Measurements from ENCODE around the gene CYBA. TPM values are rescaled to one million over a fixed set of nuclear protein-coding genes. Genes with fewer than 3 reads are reported as not detected.
A peak's percentile ranks its signal among the peaks of the same experiment; 100 is the strongest.

Gene CYBA
- total RNA-seq, 2 donors from 2014 or later, result 188 to 220 TPM

DNA sequence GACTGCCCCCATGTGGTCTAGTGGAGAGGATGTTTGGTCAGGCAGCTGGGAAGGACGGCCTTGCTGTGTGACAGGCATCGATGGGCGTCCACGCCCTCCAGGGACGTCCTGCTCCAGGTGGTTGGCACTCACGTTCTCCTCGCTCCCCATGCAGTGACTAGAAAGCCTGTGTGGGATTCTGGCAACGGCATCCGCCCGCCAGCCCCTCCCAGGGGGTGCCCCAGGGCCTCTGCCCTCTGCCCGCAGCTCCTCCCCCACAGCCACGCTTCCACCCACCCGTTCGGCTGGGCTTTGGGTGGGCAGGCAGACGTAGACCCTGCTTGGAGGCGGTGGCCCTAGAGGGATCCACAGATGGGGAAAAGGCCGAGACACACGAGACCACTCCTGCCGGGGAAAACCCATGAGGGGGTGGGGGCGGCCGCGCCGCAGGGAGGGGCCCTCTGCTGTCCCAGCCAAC, 17.1 kb downstream of the CYBA start:
- Histone ChIP-seq H3K27me3 (ENCODE audit: control insufficient read depth, insufficient read depth, low read length, poor library complexity, severe bottlenecking) (peaks cover 14% of the 10 kb centered on the region), H3K36me3 (ENCODE audit: control insufficient read depth, insufficient read depth, low read length) (peaks cover 17% of the 10 kb centered on the region), H3K27ac (ENCODE audit: low read depth, low read length) (no peak overlapping the region), H3K4me3 (ENCODE audit: low read length) (no peak overlapping the region), H3K9me3 (ENCODE audit: control insufficient read depth, low read length) (no peaks in the 10 kb centered on the region), H3K4me1 (ENCODE audit: control insufficient read depth, insufficient read depth, low read length) (no peaks in the 10 kb centered on the region), H3K9ac (ENCODE audit: extremely low read depth, low read length, poor library complexity, severe bottlenecking) (no peak overlapping the region)
- H3K27me3 Mint-ChIP-seq (ENCODE audit: insufficient read depth), result peaks cover 20% of the 10 kb centered on the region
- WGBS, 2 experiments (ENCODE audit: insufficient coverage in 1 of 2, insufficient read length in 1 of 2), result 55 to 64% methylated on average over 12 to 23 of the region's 23 CpGs
- DNase-seq, result peak; percentile 90
- peaks cover 21% of the 10 kb centered on the region for H3K36me3 Mint-ChIP-seq (ENCODE audit: low read depth)
- H3K9me3 Mint-ChIP-seq, result no peaks in the 10 kb centered on the region
- no peaks in the 10 kb centered on the region for H3K4me1 Mint-ChIP-seq
- no peak overlapping the region for H3K27ac Mint-ChIP-seq
- peak overlapping the region; percentile 50 for H3K4me3 Mint-ChIP-seq
- TF ChIP-seq, protein P1, sequence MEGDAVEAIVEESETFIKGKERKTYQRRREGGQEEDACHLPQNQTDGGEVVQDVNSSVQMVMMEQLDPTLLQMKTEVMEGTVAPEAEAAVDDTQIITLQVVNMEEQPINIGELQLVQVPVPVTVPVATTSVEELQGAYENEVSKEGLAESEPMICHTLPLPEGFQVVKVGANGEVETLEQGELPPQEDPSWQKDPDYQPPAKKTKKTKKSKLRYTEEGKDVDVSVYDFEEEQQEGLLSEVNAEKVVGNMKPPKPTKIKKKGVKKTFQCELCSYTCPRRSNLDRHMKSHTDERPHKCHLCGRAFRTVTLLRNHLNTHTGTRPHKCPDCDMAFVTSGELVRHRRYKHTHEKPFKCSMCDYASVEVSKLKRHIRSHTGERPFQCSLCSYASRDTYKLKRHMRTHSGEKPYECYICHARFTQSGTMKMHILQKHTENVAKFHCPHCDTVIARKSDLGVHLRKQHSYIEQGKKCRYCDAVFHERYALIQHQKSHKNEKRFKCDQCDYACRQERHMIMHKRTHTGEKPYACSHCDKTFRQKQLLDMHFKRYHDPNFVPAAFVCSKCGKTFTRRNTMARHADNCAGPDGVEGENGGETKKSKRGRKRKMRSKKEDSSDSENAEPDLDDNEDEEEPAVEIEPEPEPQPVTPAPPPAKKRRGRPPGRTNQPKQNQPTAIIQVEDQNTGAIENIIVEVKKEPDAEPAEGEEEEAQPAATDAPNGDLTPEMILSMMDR (conservative IDR thresholded peaks at IDR 0.05), result peak; percentile 74

DNA sequence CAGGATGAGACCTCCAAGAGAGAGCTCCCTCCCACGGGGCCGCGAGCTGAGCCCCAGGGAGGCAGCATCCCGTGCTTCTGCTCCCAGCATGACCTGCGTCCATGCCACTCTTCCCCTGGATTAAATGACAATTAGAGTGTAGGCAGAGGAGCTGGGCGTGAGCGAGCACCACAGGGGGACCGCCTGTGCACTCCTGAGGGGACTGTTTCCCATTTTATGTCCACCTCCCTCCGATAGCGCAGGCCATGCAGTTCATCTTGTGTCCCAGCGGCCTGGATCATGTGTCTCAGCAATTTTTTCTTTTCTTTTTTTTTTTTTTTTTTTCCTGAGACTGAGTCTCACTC, 18.3 kb downstream of the CYBA start:
- no peak overlapping the region for H3K27ac Mint-ChIP-seq
- 94 to 95% methylated on average over 4 to 11 of the region's 11 CpGs for WGBS, 2 experiments (ENCODE audit: insufficient coverage in 1 of 2, insufficient read length in 1 of 2)
- Histone ChIP-seq H3K9me3 (ENCODE audit: control insufficient read depth, low read length) (no peaks in the 10 kb centered on the region), H3K4me1 (ENCODE audit: control insufficient read depth, insufficient read depth, low read length) (no peaks in the 10 kb centered on the region), H3K9ac (ENCODE audit: extremely low read depth, low read length, poor library complexity, severe bottlenecking) (no peak overlapping the region), H3K4me3 (ENCODE audit: low read length) (no peak overlapping the region), H3K36me3 (ENCODE audit: control insufficient read depth, insufficient read depth, low read length) (peaks cover 28% of the 10 kb centered on the region), H3K27ac (ENCODE audit: low read depth, low read length) (no peak overlapping the region), H3K27me3 (ENCODE audit: control insufficient read depth, insufficient read depth, low read length, poor library complexity, severe bottlenecking) (peaks cover 14% of the 10 kb centered on the region)
- no peak overlapping the region for H3K4me3 Mint-ChIP-seq
- peaks cover 30% of the 10 kb centered on the region for H3K36me3 Mint-ChIP-seq (ENCODE audit: low read depth)
- TF ChIP-seq, protein P1 (conservative IDR thresholded peaks at IDR 0.05), result no peak
- no peaks in the 10 kb centered on the region for H3K4me1 Mint-ChIP-seq
- peaks cover 12% of the 10 kb centered on the region for H3K27me3 Mint-ChIP-seq (ENCODE audit: insufficient read depth)
- no peak for DNase-seq
- H3K9me3 Mint-ChIP-seq, result no peaks in the 10 kb centered on the region

DNA sequence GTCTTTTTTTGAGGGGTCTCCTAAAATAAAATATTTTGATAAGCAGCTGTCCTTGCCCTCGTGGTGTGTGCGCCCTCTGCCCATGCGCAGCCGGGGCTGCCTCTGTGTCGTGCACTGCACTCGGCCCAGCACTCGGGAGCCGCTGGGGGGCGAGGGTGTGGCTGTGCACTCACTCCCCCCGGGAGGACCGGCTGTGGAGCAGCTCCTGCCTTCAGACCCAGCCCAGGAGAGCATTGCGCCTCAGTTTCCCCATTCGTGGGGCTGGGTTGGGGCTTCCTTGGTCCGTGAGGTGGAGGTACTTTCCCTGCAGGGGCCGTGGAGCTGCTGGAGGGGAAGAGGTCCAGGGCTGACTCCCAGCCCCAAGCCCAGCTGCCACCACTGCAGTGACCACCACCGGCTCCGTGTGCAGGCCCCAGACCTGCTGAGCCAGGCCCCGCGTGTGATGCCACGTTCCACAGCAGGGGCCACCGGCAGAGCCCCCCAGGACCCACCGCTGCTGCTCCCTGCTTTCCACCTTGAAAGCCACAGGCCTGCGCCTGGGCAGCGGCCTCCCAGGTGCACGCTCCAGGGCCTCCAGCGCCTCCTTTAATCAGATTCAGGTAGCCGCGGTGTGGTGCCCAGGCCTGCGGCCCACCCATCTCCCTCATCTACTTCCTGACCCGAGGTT, 18.8 kb downstream of the CYBA start:
- no peak overlapping the region for H3K4me3 Mint-ChIP-seq
- H3K27ac Mint-ChIP-seq, result no peak overlapping the region
- TF ChIP-seq, protein P1 (conservative IDR thresholded peaks at IDR 0.05), result no peak

More for the DNA sequence above, 18.8 kb downstream of the CYBA start:
- Mint-ChIP-seq H3K9me3 (no peaks in the 10 kb centered on the region), H3K27me3 (ENCODE audit: insufficient read depth) (peaks cover 9% of the 10 kb centered on the region), H3K36me3 (ENCODE audit: low read depth) (peaks cover 36% of the 10 kb centered on the region), H3K4me1 (no peaks in the 10 kb centered on the region)
- no peak for DNase-seq
- Histone ChIP-seq H3K9ac (ENCODE audit: extremely low read depth, low read length, poor library complexity, severe bottlenecking) (no peak overlapping the region), H3K9me3 (ENCODE audit: control insufficient read depth, low read length) (no peaks in the 10 kb centered on the region), H3K4me1 (ENCODE audit: control insufficient read depth, insufficient read depth, low read length) (no peaks in the 10 kb centered on the region), H3K36me3 (ENCODE audit: control insufficient read depth, insufficient read depth, low read length) (peaks cover 33% of the 10 kb centered on the region), H3K4me3 (ENCODE audit: low read length) (no peak overlapping the region), H3K27me3 (ENCODE audit: control insufficient read depth, insufficient read depth, low read length, poor library complexity, severe bottlenecking) (peaks cover 14% of the 10 kb centered on the region), H3K27ac (ENCODE audit: low read depth, low read length) (no peak overlapping the region)
- WGBS, 2 experiments (ENCODE audit: insufficient coverage in 1 of 2, insufficient read length in 1 of 2), result 90 to 91% methylated on average over 9 to 30 of the region's 30 CpGs
